K562 (cell line): ENCODE measurements around the gene WWOX. TPM values are rescaled to one million over a fixed set of nuclear protein-coding genes. Genes with fewer than 3 reads are reported as not detected.
A peak's percentile ranks its signal among the peaks of the same experiment; 100 is the strongest.

Experiments
- CBFB ChIP-seq: sonication (generic); formaldehyde crosslinking; IDR thresholded peaks from 2 replicates; pipeline ENCODE4 v1.4.0; 2020; ENCODE audit warnings: mild to moderate bottlenecking, missing genetic modification reagents
- CSDE1 ChIP-seq, 2 experiments: fragments of 450-650 bp; IDR thresholded peaks; 2 replicates each; pipeline ENCODE4 v1.6.1; 2016; ENCODE audit warnings: mild to moderate bottlenecking in 1 of 2
- ETV5 ChIP-seq: sonication (generic); formaldehyde crosslinking; IDR thresholded peaks from 2 replicates; pipeline ENCODE4 v1.4.0; 2020; ENCODE audit warnings: low read depth, mild to moderate bottlenecking, missing genetic modification reagents
- FOXP1 ChIP-seq: sonication (generic); formaldehyde crosslinking; IDR thresholded peaks from 2 replicates; pipeline ENCODE4 v1.8.0; 2022; ENCODE audit warnings: mild to moderate bottlenecking, missing genetic modification reagents
- GATAD2B ChIP-seq: fragments of 450-650 bp; IDR thresholded peaks from 2 replicates; pipeline ENCODE4 v1.6.1; 2017; ENCODE audit warnings: mild to moderate bottlenecking, borderline replicate concordance
- HDAC2 ChIP-seq: fragments of 450-650 bp; IDR thresholded peaks from 2 replicates; pipeline ENCODE4 v1.6.1; 2016; ENCODE audit warnings: mild to moderate bottlenecking
- JUND ChIP-seq, 2 experiments: IDR thresholded peaks; 2 replicates in 1 of 2; 3 replicates in 1 of 2; pipeline ENCODE4 v1.6.1; 2011; ENCODE audit warnings: borderline replicate concordance in 2 of 2, low read depth in 2 of 2, low read length in 2 of 2, improper control_type of control experiment in 1 of 2, missing biosample characterization in 1 of 2, missing genetic modification characterization in 1 of 2, missing genetic modification reagents in 1 of 2
- KLF10 ChIP-seq: fragments of 250-450 bp; sonication (Bioruptor Pico); IDR thresholded peaks from 2 replicates; pipeline ENCODE4 v1.6.1; 2021; ENCODE audit warnings: matching md5 sums
- MAFF ChIP-seq: IDR thresholded peaks from 2 replicates; pipeline ENCODE4 v1.6.1; 2012; ENCODE audit warnings: low read length, improper control_type of control experiment
- NUFIP1 ChIP-seq: fragments of 450-650 bp; IDR thresholded peaks from 2 replicates; pipeline ENCODE4 v1.6.1; 2018; ENCODE audit not compliant: partially characterized antibody
- POLR2H ChIP-seq: IDR thresholded peaks from 2 replicates; pipeline ENCODE4 v1.6.1; 2016; ENCODE audit warnings: missing genetic modification characterization, low read depth, mild to moderate bottlenecking, control low read depth, missing compliant biosample characterization, moderate library complexity
- RNF2 ChIP-seq: sonication (generic); IDR thresholded peaks from 2 replicates; pipeline ENCODE4 v1.6.1; 2016
- RNF219 ChIP-seq: fragments of 250-450 bp; sonication (Bioruptor Pico); IDR thresholded peaks from 2 replicates; pipeline ENCODE4 v1.5.0; 2022; ENCODE audit warnings: mild to moderate bottlenecking
- SFPQ ChIP-seq: fragments of 200-400 bp; formaldehyde crosslinking; IDR thresholded peaks from 2 replicates; pipeline ENCODE4 v1.6.1; 2017; ENCODE audit warnings: mild to moderate bottlenecking, low read depth, low read length, moderate library complexity
- SMARCB1 ChIP-seq: IDR thresholded peaks from 2 replicates; pipeline ENCODE4 v1.6.1; 2011; ENCODE audit warnings: improper control_type of control experiment, low read depth; ENCODE audit not compliant: insufficient read length
- TCF15 ChIP-seq: fragments of 250-450 bp; sonication (Bioruptor Pico); IDR thresholded peaks from 2 replicates; pipeline ENCODE4 v1.8.0; 2022; ENCODE audit warnings: moderate library complexity, mild to moderate bottlenecking, inconsistent platforms
- TFAM ChIP-seq: fragments of 250-450 bp; sonication (Bioruptor Pico); conservative IDR thresholded peaks from 2 replicates; pipeline ENCODE4 v1.5.0; 2021; ENCODE audit warnings: mild to moderate bottlenecking, moderate library complexity
- WHSC1 ChIP-seq: IDR thresholded peaks from one replicate; pipeline ENCODE4 v1.6.1; 2012; ENCODE audit warnings: low read length, control low read depth, inconsistent platforms
- ZFX ChIP-seq: sonication (generic); formaldehyde crosslinking; IDR thresholded peaks from 2 replicates; pipeline ENCODE4 v1.8.0; 2022; ENCODE audit warnings: mild to moderate bottlenecking, missing genetic modification reagents, moderate library complexity
- ZNF347 ChIP-seq: fragments of 450-650 bp; formaldehyde crosslinking; IDR thresholded peaks from 2 replicates; pipeline ENCODE4 v1.4.0; 2020; ENCODE audit warnings: low read depth, mild to moderate bottlenecking, moderate library complexity
- ZNF354B ChIP-seq: fragments of 250-450 bp; sonication (Bioruptor Pico); IDR thresholded peaks from 2 replicates; pipeline ENCODE4 v1.4.0; 2020
- ZNF644 ChIP-seq: fragments of 200-800 bp; sonication (Bioruptor generic); IDR thresholded peaks from 2 replicates; pipeline ENCODE4 v1.6.1; 2016; ENCODE audit warnings: low read depth, missing genetic modification characterization, missing compliant biosample characterization
- polyA plus RNA-seq, 8 experiments: library from polyadenylated mRNA; depleted of rRNA in 4 of 8; stranded (reverse) in 5 of 8; unstranded in 3 of 8; fragments of >200 nt; fragmentation: Nextera tagmentation in 2 of 8; fragmentation: Illumina TruSeq in 1 of 8; extraction: Ambion mirVana in 2 of 8; extraction: Trizol in 1 of 8; gene quantifications; 2 replicates each; pipeline versions ENCODE4 v1.2.1 to v1.2.3, GENCODE V29; 2011 to 2014; ENCODE audit warnings: inconsistent platforms in 1 of 8, missing spikeins in 1 of 8
- total RNA-seq, 7 experiments: library from RNA; depleted of rRNA in 6 of 7; stranded (reverse); fragments of >200 nt in 6 of 7; fragmentation: Illumina TruSeq in 2 of 7; extraction: Trizol in 2 of 7; gene quantifications; 2 replicates each; pipeline versions ENCODE4 v1.2.1 to v1.2.3, GENCODE V29; 2011 to 2021; ENCODE audit warnings: low replicate concordance in 1 of 7
- TF ChIP-seq, protein P1 (sequence below), 2 experiments: IDR thresholded peaks in 1 of 2; conservative IDR thresholded peaks in 1 of 2; 2 replicates each; pipeline ENCODE4 v1.6.1; 2016; ENCODE audit warnings: low read depth in 2 of 2, mild to moderate bottlenecking in 1 of 2, missing compliant biosample characterization in 1 of 2, missing genetic modification characterization in 1 of 2, moderate library complexity in 1 of 2

WWOX gene
- total and polyA plus RNA-seq, 9 of the 15 experiments (the other 6 are each of a cell fraction or from before 2014, with no cell fraction given) = 1.6 to 22.7 (median 8.1) TPM

DNA sequence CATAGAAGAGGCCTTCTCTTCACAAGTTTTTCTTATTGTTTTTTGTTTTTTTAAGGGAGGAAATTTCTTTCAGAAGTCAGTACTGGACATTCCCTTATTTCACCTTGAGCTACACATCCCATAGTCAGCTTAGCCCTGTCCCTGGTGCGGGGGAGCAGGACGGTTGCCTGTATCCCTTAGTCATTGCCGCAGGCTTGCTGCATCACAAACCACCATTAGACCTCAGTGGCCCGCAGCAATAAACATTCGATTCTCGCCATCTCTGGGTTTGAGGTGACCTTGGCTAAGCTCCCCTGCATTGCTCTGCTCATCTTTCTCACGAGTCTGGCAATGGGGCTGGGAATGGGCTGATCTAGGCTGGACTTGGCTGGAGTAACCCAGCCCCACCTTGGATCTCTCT is 692.5 kb downstream of the WWOX start (continued):
- TF ChIP-seq RNF219 (CRISPR knock-in tag) (no peak), ZNF644 (tag) (no peak), TCF15 (CRISPR knock-in tag) (no peak), TFAM (CRISPR knock-in tag) (no peak), SMARCB1 (no peak), ZFX (CRISPR knock-in tag) (no peak), ZNF354B (no peak), CSDE1 (IDR thresholded peaks at IDR 0.05) (no peak), KLF10 (CRISPR knock-in tag) (no peak), ETV5 (CRISPR knock-in tag) (no peak), HDAC2 (no peak), MAFF (peak; percentile 8; the same call in 1 of the 2 replicates), GATAD2B (no peak), WHSC1 (no peak), POLR2H (tag) (no peak), NUFIP1 (no peak), FOXP1 (CRISPR knock-in tag) (no peak), SFPQ (no peak), ZNF347 (CRISPR knock-in tag) (no peak), JUND (IDR thresholded peaks at IDR 0.05; ENCODE audit: borderline replicate concordance, low read depth, low read length) (0 out of 2 replicates have a peak, but pooled peaks have one; percentile 6), JUND (tag; IDR thresholded peaks at IDR 0.05; ENCODE audit: borderline replicate concordance, low read depth, low read length) (no peak), CBFB (CRISPR knock-in tag) (no peak), RNF2 (peak; percentile 45; the same call in 1 of the 2 replicates)
- TF ChIP-seq, protein P1, sequence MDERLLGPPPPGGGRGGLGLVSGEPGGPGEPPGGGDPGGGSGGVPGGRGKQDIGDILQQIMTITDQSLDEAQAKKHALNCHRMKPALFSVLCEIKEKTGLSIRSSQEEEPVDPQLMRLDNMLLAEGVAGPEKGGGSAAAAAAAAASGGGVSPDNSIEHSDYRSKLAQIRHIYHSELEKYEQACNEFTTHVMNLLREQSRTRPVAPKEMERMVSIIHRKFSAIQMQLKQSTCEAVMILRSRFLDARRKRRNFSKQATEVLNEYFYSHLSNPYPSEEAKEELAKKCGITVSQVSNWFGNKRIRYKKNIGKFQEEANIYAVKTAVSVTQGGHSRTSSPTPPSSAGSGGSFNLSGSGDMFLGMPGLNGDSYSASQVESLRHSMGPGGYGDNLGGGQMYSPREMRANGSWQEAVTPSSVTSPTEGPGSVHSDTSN (CRISPR knock-in tag; IDR thresholded peaks at IDR 0.05; ENCODE audit: low read depth) = no peak
- TF ChIP-seq, protein P1 (tag; conservative IDR thresholded peaks at IDR 0.05; ENCODE audit: low read depth) = no peak
